HepG2 (cell line): ENCODE data around the gene RAN. TPM values are rescaled to one million over a fixed set of nuclear protein-coding genes. Genes with fewer than 3 reads are reported as not detected.
A peak's percentile ranks its signal among the peaks of the same experiment; 100 is the strongest.

Experiments used
- FOXP1 ChIP-seq, 2 experiments: fragments of 450-650 bp in 1 of 2; IDR thresholded peaks; 2 replicates each; pipeline ENCODE4 v1.6.1; 2017 to 2018; ENCODE audit warnings: antibody characterized with exemption in 1 of 2
- HNF1A ChIP-seq, 2 experiments: sonication (generic) in 1 of 2; formaldehyde crosslinking in 1 of 2; IDR thresholded peaks; 2 replicates each; pipeline versions ENCODE4 v1.4.0 to v1.6.1; 2016 to 2020; ENCODE audit warnings: borderline replicate concordance in 1 of 2, low read depth in 1 of 2, mild to moderate bottlenecking in 1 of 2, missing genetic modification reagents in 1 of 2
- RBFOX2 ChIP-seq: fragments of 200-400 bp; formaldehyde crosslinking; IDR thresholded peaks from 2 replicates; pipeline ENCODE4 v1.6.1; 2017; ENCODE audit warnings: low read depth, mild to moderate bottlenecking, low read length
- SAFB2 ChIP-seq: sonication (generic); formaldehyde crosslinking; IDR thresholded peaks from 2 replicates; pipeline ENCODE4 v1.5.1; 2020; ENCODE audit warnings: missing genetic modification reagents, low read depth, mild to moderate bottlenecking, borderline replicate concordance
- SMAD3 ChIP-seq: sonication (generic); formaldehyde crosslinking; IDR thresholded peaks from 2 replicates; pipeline ENCODE4 v1.4.0; 2020; ENCODE audit warnings: missing genetic modification reagents
- ZBTB26 ChIP-seq: IDR thresholded peaks from 2 replicates; pipeline ENCODE4 v1.6.1; 2016; ENCODE audit warnings: missing compliant biosample characterization, missing genetic modification reagents, borderline replicate concordance
- ZKSCAN1 ChIP-seq: fragments of 150-350 bp; IDR thresholded peaks from 2 replicates; pipeline ENCODE4 v1.6.1; 2014; ENCODE audit warnings: low read length
- ZKSCAN8 ChIP-seq: IDR thresholded peaks from 2 replicates; pipeline ENCODE4 v1.6.1; 2016; ENCODE audit warnings: borderline replicate concordance, missing genetic modification reagents, missing compliant biosample characterization
- ZNF274 ChIP-seq: sonication (generic); formaldehyde crosslinking; IDR thresholded peaks from 2 replicates; pipeline ENCODE4 v1.5.1; 2020; ENCODE audit warnings: mild to moderate bottlenecking, missing genetic modification reagents
- polyA plus RNA-seq, 8 experiments: library from polyadenylated mRNA; depleted of rRNA in 3 of 8; stranded (reverse) in 7 of 8; unstranded in 1 of 8; fragments of >200 nt; fragmentation: Illumina TruSeq in 4 of 8; extraction: Trizol in 4 of 8; gene quantifications; 2 replicates each; pipeline versions ENCODE4 v1.2.1 to v1.2.3, GENCODE V29; 2011 to 2016; ENCODE audit warnings: low read depth in 4 of 8, missing spikeins in 1 of 8, mixed read lengths in 1 of 8; ENCODE audit not compliant: insufficient read depth in 1 of 8
- total RNA-seq, 5 experiments: library from RNA; depleted of rRNA; stranded (reverse); fragments of >200 nt; fragmentation: Illumina TruSeq; extraction: Trizol; gene quantifications; 2 replicates each; pipeline ENCODE4 v1.2.3, GENCODE V29; 2016; ENCODE audit warnings: low read depth in 1 of 5
- TF ChIP-seq, protein P1 (sequence below): sonication (generic); formaldehyde crosslinking; IDR thresholded peaks from 2 replicates; pipeline ENCODE4 v1.5.0; 2020; ENCODE audit warnings: mild to moderate bottlenecking, missing genetic modification reagents, borderline replicate concordance
- TF ChIP-seq, protein P2 (sequence below): sonication (generic); formaldehyde crosslinking; IDR thresholded peaks from 2 replicates; pipeline ENCODE4 v1.4.0; 2020; ENCODE audit warnings: missing genetic modification reagents, borderline replicate concordance

The RAN gene
- total and polyA plus RNA-seq, 2 of the 13 experiments (the other 11 are each of a cell fraction or from before 2014, with no cell fraction given), result 1,335 to 1,630 TPM

DNA sequence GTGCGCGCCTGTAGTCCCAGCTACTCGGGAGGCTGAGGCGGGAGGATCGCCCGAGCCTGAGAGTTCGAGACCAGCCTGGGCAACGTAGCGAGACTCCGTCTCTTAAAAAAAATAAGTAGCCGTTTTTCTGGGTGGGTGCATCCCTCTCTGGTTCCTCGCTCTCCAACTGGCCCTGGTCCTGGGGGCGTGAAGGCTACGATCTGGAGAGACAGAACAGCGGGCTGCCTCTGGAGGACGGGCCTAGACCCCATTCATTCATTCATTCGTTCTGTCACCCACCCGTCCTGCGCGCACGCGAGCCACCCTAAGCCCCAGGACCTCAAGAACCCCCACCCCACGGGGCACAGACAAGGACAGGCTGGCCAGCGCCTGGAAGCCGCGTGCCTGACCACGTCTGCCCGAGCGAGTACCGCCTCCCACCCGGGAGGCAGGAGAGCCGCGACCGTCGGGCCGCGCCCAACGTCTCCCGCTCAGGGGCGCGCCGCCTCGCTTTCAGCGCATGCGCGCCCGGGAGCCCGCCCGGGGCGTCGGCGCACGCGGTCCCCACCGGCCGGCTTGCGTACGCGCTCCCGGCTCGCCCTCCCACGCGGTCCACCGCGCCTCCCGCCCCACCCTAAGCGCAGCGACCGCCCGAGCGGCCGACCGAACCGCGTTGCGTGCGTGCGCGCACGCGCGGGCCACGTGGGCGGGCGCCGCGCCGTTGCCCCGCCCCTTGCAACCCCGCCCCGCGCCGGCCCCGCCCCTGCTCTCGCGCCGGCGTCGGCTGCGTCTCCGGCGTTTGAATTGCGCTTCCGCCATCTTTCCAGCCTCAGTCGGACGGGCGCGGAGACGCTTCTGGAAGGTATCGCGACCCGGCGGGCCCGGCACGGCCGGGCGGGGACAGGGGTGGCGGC lies at the start of gene RAN (continued):
- TF ChIP-seq, protein P1, sequence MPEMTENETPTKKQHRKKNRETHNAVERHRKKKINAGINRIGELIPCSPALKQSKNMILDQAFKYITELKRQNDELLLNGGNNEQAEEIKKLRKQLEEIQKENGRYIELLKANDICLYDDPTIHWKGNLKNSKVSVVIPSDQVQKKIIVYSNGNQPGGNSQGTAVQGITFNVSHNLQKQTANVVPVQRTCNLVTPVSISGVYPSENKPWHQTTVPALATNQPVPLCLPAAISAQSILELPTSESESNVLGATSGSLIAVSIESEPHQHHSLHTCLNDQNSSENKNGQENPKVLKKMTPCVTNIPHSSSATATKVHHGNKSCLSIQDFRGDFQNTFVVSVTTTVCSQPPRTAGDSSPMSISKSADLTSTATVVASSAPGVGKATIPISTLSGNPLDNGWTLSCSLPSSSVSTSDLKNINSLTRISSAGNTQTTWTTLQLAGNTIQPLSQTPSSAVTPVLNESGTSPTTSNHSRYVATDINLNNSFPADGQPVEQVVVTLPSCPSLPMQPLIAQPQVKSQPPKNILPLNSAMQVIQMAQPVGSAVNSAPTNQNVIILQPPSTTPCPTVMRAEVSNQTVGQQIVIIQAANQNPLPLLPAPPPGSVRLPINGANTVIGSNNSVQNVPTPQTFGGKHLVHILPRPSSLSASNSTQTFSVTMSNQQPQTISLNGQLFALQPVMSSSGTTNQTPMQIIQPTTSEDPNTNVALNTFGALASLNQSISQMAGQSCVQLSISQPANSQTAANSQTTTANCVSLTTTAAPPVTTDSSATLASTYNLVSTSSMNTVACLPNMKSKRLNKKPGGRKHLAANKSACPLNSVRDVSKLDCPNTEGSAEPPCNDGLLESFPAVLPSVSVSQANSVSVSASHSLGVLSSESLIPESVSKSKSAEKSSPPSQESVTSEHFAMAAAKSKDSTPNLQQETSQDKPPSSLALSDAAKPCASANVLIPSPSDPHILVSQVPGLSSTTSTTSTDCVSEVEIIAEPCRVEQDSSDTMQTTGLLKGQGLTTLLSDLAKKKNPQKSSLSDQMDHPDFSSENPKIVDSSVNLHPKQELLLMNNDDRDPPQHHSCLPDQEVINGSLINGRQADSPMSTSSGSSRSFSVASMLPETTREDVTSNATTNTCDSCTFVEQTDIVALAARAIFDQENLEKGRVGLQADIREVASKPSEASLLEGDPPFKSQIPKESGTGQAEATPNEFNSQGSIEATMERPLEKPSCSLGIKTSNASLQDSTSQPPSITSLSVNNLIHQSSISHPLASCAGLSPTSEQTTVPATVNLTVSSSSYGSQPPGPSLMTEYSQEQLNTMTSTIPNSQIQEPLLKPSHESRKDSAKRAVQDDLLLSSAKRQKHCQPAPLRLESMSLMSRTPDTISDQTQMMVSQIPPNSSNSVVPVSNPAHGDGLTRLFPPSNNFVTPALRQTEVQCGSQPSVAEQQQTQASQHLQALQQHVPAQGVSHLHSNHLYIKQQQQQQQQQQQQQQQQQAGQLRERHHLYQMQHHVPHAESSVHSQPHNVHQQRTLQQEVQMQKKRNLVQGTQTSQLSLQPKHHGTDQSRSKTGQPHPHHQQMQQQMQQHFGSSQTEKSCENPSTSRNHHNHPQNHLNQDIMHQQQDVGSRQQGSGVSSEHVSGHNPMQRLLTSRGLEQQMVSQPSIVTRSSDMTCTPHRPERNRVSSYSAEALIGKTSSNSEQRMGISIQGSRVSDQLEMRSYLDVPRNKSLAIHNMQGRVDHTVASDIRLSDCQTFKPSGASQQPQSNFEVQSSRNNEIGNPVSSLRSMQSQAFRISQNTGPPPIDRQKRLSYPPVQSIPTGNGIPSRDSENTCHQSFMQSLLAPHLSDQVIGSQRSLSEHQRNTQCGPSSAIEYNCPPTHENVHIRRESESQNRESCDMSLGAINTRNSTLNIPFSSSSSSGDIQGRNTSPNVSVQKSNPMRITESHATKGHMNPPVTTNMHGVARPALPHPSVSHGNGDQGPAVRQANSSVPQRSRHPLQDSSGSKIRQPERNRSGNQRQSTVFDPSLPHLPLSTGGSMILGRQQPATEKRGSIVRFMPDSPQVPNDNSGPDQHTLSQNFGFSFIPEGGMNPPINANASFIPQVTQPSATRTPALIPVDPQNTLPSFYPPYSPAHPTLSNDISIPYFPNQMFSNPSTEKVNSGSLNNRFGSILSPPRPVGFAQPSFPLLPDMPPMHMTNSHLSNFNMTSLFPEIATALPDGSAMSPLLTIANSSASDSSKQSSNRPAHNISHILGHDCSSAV (CRISPR knock-in tag), result no peak
- TF ChIP-seq ZKSCAN8 (no peak), SAFB2 (CRISPR knock-in tag) (no peak; the same call in 1 of the 2 replicates), FOXP1 (IDR thresholded peaks at IDR 0.05) (no peak), FOXP1 (CRISPR knock-in tag; IDR thresholded peaks at IDR 0.05) (no peak), SMAD3 (no peak; the same call in 1 of the 2 replicates), HNF1A (IDR thresholded peaks at IDR 0.05; ENCODE audit: low read depth) (no peak), HNF1A (CRISPR knock-in tag; IDR thresholded peaks at IDR 0.05; ENCODE audit: borderline replicate concordance) (no peak), RBFOX2 (peak; percentile 91), ZNF274 (CRISPR knock-in tag) (peak; percentile 20; the same call in 1 of the 2 replicates), ZBTB26 (no peak; the same call in 1 of the 2 replicates), ZKSCAN1 (no peak)
- TF ChIP-seq, protein P2, sequence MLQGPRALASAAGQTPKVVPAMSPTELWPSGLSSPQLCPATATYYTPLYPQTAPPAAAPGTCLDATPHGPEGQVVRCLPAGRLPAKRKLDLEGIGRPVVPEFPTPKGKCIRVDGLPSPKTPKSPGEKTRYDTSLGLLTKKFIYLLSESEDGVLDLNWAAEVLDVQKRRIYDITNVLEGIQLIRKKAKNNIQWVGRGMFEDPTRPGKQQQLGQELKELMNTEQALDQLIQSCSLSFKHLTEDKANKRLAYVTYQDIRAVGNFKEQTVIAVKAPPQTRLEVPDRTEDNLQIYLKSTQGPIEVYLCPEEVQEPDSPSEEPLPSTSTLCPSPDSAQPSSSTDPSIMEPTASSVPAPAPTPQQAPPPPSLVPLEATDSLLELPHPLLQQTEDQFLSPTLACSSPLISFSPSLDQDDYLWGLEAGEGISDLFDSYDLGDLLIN (CRISPR knock-in tag), result no peak; the same call in 1 of the 2 replicates
